Tibial nerve (tissue), 4 donors: Measurements from ENCODE around the gene ELMO2. TPM values are rescaled to one million over a fixed set of nuclear protein-coding genes. Genes with fewer than 3 reads are reported as not detected.

Experiments used
- DNase-seq, 2 donors: peaks; one replicate each; pipeline ENCODE4 v3.0.0-alpha.2; 2019; ENCODE audit warnings: low spot score in 2 of 2
- H3K27ac ChIP-seq, 4 donors: fragments of 200-600 bp; sonication (generic) in 3 of 4; one replicate each; pipeline ENCODE4 v1.5.1; 2017 to 2019; ENCODE audit warnings: mild to moderate bottlenecking in 1 of 4
- H3K27me3 ChIP-seq, 2 donors: fragments of 200-600 bp; sonication (generic) in 1 of 2; one replicate each; pipeline versions ENCODE4 v1.5.1 to v1.6.0; 2017 to 2019
- H3K36me3 ChIP-seq, 3 donors: fragments of 200-600 bp; sonication (generic); one replicate each; pipeline ENCODE4 v1.5.1; 2018 to 2019
- H3K4me1 ChIP-seq, 4 donors: fragments of 200-600 bp; sonication (generic) in 3 of 4; one replicate each; pipeline ENCODE4 v1.5.1; 2017 to 2019
- H3K4me3 ChIP-seq, 4 donors: fragments of 200-600 bp; sonication (generic) in 3 of 4; one replicate each; pipeline ENCODE4 v1.5.1; 2017 to 2019; ENCODE audit warnings: mild to moderate bottlenecking in 1 of 4, moderate library complexity in 1 of 4
- H3K9me3 ChIP-seq, 4 donors: fragments of 200-600 bp; sonication (generic) in 3 of 4; one replicate each; pipeline ENCODE4 v1.5.1; 2017 to 2019
- EP300 ChIP-seq, 2 donors: sonication (generic); formaldehyde crosslinking; IDR thresholded peaks; one replicate each; pipeline ENCODE4 v1.6.1; 2017; ENCODE audit warnings: antibody characterized with exemption in 2 of 2, mild to moderate bottlenecking in 1 of 2
- POLR2A ChIP-seq, 2 donors: fragments of 450-650 bp; IDR thresholded peaks; one replicate each; pipeline ENCODE4 v1.6.1; 2017; ENCODE audit warnings: antibody characterized with exemption in 2 of 2, mild to moderate bottlenecking in 2 of 2, moderate library complexity in 2 of 2
- WGBS, 2 donors: methylation state at CpG; one replicate each; pipeline ENCODE4 v1.1.5; 2018; 5-methylcytosine and 5-hydroxymethylcytosine counted together
- total RNA-seq, 4 donors: library from RNA; depleted of rRNA; stranded (reverse); fragments of >200 nt; gene quantifications; one replicate each; pipeline ENCODE4 v1.1.0, GENCODE V29; 2016
- TF ChIP-seq, protein P1 (sequence below), 5 experiments: fragments of 200-600 bp in 3 of 5; fragments of 450-650 bp in 2 of 5; sonication (generic) in 3 of 5; IDR thresholded peaks; one replicate each; pipeline ENCODE4 v1.5.1; 2016 to 2019; ENCODE audit warnings: antibody characterized with exemption in 5 of 5, mild to moderate bottlenecking in 3 of 5, moderate library complexity in 2 of 5

Gene ELMO2
- total RNA-seq, 4 donors from 2014 or later: 56.7 to 78.9 (median 70.5) TPM

DNA sequence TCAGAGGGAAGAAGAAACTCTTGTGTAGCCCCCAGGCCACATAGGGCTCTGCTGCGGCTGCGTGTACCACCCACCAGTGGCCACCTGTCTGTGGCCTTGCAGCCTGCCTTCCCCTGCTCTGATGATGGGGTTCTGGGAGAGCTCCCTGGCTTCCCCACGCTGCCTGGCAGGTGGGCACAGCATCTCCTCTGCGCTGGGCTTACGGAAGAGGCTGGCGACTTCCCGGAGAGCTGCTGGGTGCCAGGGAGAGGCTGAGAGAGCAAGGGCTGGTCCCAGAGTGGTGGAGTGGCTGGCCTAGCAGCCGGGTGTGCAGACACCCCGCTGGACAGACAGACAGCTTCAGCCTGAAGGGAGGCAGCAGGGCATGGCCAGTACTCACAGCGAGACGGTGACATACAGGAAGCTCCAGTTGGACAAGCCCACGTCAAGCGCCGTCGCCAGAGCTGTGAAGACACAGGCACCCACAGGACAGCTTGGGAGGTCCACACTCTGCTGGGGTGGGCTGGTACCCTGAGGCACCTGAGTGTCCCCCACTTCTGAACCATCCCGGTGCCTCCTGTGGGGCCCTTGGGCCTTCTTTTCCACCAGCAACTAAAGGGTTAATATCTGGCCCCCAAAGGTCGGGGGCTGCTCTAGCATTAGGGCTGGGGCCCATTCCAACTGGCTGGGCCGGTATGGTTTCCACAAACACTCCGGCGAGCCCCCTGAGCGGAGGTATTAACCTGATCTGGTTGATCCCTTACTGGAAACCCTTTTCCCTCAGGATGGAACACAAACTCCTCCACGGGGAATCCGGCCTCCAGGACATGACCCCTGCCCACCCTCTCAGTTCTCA lies 50.0 kb downstream of the ELMO2 start:
- 51 to 54% methylated on average over 16 to 17 of the region's 23 CpGs for WGBS, 2 donors
- TF ChIP-seq EP300 (IDR thresholded peaks at IDR 0.05): no peak
- TF ChIP-seq, protein P1, sequence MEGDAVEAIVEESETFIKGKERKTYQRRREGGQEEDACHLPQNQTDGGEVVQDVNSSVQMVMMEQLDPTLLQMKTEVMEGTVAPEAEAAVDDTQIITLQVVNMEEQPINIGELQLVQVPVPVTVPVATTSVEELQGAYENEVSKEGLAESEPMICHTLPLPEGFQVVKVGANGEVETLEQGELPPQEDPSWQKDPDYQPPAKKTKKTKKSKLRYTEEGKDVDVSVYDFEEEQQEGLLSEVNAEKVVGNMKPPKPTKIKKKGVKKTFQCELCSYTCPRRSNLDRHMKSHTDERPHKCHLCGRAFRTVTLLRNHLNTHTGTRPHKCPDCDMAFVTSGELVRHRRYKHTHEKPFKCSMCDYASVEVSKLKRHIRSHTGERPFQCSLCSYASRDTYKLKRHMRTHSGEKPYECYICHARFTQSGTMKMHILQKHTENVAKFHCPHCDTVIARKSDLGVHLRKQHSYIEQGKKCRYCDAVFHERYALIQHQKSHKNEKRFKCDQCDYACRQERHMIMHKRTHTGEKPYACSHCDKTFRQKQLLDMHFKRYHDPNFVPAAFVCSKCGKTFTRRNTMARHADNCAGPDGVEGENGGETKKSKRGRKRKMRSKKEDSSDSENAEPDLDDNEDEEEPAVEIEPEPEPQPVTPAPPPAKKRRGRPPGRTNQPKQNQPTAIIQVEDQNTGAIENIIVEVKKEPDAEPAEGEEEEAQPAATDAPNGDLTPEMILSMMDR (IDR thresholded peaks at IDR 0.05): no peak
- TF ChIP-seq POLR2A (IDR thresholded peaks at IDR 0.05): no peak
- H3K9me3 ChIP-seq: no peaks in the 10 kb centered on the region
- peaks cover 0 to 60% (median 1%) of the 10 kb centered on the region in 3 donors for H3K36me3 ChIP-seq
- no peak for DNase-seq
- H3K4me3 ChIP-seq: peak overlapping the region in 1 of 4 donors; percentile 4
- H3K27me3 ChIP-seq: no peaks in the 10 kb centered on the region
- peak overlapping the region in 3 of 4 donors; percentile 62 to 78 (median 76) for H3K27ac ChIP-seq
- H3K4me1 ChIP-seq: peaks cover 0 to 62% (median 23%) of the 10 kb centered on the region in 4 donors

DNA sequence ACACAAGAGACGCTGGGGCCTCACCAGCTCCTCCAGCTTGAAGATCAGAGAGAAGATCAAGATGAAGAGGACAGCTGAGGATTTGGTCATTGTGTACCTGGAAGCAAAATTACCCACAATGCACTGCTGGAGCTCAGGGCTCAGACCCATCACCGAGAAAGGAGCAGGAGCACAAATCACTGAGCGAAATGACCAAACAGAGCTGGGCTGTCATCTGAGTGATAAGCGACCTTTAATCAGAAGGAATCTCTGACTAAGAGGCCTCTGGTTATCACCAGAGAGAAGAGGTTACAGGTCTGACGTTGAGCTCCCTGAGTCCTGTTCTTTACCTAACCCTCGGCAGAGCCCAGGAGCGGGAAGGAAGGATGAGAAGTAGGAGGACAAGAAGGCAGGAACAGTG lies 50.6 kb downstream of the ELMO2 start:
- no peaks in the 10 kb centered on the region for H3K27me3 ChIP-seq
- peaks cover 0 to 65% (median 5%) of the 10 kb centered on the region in 3 donors for H3K36me3 ChIP-seq
- TF ChIP-seq, protein P1 (IDR thresholded peaks at IDR 0.05): no peak
- TF ChIP-seq EP300 (IDR thresholded peaks at IDR 0.05) (no peak), POLR2A (IDR thresholded peaks at IDR 0.05) (no peak)
- 80 to 81% methylated on average over 7 of the region's 7 CpGs for WGBS, 2 donors
- H3K9me3 ChIP-seq: no peaks in the 10 kb centered on the region
- no peak overlapping the region for H3K4me3 ChIP-seq
- peak overlapping the region in 2 of 4 donors; percentile 76 to 78 for H3K27ac ChIP-seq
- no peak for DNase-seq
- H3K4me1 ChIP-seq: peaks cover 0 to 57% (median 23%) of the 10 kb centered on the region in 4 donors

DNA sequence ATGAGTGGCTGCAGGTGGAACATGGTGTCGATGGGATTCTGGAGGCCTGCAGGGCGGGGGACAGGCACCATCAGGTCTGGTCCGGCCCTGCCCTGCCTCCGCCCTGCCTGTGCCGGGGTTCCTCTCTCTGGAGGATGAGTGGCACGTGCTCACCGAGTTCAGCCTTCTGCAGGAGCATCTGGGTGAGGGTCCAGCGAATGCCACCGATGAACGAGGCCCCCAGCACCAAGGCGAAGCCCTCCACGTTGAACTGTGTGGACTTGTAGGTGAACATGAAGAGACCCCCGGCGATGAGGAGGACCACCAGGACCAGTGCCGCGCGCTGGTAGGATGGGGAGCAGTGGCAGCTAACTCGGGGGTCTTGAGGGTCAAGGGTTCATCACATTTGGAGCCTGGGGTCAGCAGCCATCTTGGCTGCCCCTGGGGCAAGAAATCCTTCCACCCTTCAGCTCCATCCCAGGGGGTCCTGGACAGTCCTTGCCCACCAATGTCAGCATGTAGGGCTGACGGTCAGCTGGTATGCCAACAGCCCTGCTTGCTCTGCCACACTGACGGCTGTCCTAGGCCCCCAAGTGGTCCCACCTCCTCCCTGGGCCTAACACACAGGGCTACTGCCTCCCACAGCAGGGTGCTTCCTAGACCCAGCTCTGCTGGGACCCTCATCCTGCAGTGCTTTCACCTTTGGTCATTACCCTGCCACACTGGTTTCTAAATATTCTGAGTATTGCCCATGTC lies 51.3 kb downstream of the ELMO2 start:
- Histone ChIP-seq H3K9me3 (no peaks in the 10 kb centered on the region), H3K27ac (no peak overlapping the region), H3K27me3 (no peaks in the 10 kb centered on the region), H3K4me1 (peaks cover 0 to 57% (median 25%) of the 10 kb centered on the region in 4 donors), H3K36me3 (peaks cover 0 to 72% (median 5%) of the 10 kb centered on the region in 3 donors), H3K4me3 (no peak overlapping the region)
- DNase-seq: no peak
- WGBS, 2 donors: 89 to 92% methylated on average over 10 to 15 of the region's 20 CpGs
- no peak for TF ChIP-seq POLR2A (IDR thresholded peaks at IDR 0.05)

DNA sequence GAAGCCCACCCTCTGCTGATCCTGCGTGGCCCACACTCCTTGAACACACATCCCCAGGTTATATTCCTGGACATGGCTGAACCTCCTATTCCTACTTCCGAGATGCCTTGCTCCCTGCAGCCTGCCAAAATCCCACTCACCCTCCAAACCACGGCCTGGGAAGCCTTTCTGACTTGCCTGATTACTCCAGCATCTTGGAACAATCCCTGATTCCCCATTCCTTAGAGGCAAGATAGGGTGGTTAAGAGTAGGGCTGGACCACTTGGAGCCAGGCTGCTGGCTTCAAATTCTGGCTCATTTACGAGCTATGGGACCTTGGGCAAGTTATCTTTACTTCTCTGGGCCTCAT lies 52.2 kb downstream of the ELMO2 start:
- no peak for TF ChIP-seq EP300 (IDR thresholded peaks at IDR 0.05)
- Histone ChIP-seq H3K36me3 (peaks cover 0 to 78% (median 5%) of the 10 kb centered on the region in 3 donors), H3K27ac (no peak overlapping the region), H3K4me3 (no peak overlapping the region), H3K27me3 (no peaks in the 10 kb centered on the region), H3K9me3 (no peaks in the 10 kb centered on the region), H3K4me1 (peaks cover 0 to 57% (median 25%) of the 10 kb centered on the region in 4 donors)
- WGBS, 2 donors: 70 to 84% methylated on average over 4 of the region's 4 CpGs
- DNase-seq: no peak

DNA sequence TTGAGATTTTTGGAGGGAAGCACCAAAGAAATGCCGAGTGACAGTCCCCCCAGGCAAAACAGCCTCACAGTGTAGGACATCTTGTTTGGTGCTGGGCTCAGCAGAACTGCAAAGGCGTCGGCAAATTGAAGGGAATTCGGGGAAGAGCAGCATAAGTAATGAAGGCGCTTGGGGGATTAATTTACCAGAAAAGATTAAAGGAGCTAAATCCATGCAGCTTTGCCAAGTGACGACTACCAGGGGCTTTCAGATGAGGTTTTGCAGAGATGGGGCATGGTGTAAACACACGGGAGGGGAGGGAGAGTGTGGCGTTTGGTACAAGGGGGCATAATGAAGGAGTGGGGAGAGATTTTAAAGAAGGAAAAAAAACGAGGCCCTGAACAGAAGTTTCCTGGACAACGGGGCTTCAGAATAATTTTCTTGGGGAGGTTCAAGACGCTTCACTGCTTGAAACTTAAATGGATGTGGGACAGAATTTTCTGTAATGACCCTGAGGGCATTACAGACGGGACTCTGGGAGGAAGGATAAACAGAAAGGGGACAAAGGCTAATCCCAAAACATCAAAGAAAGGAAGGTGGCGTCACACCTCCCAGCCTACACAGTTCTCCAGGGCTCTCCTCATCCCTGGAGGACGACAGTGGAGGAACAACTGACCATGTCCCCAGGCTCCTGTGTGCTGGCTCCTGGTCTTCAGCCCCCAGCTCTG lies 52.8 kb downstream of the ELMO2 start:
- H3K36me3 ChIP-seq: peaks cover 0 to 72% (median 5%) of the 10 kb centered on the region in 3 donors
- H3K4me1 ChIP-seq: peaks cover 0 to 57% (median 30%) of the 10 kb centered on the region in 4 donors
- WGBS, 2 donors: 68% methylated on average over 14 of the region's 14 CpGs
- no peaks in the 10 kb centered on the region for H3K9me3 ChIP-seq
- H3K27ac ChIP-seq: no peak overlapping the region
- TF ChIP-seq, protein P1 (IDR thresholded peaks at IDR 0.05): no peak
- TF ChIP-seq POLR2A (IDR thresholded peaks at IDR 0.05) (no peak), EP300 (IDR thresholded peaks at IDR 0.05) (no peak)
- no peak for DNase-seq
- H3K4me3 ChIP-seq: no peak overlapping the region
- no peaks in the 10 kb centered on the region for H3K27me3 ChIP-seq
